HG03457 (cell line): ENCODE measurements around the gene PRDM5.

Experiments
- ATAC-seq: cut with Tn5 transposase; IDR thresholded peaks from one replicate; pipeline ENCODE4 v1.9.1; 2021; ENCODE audit warnings: moderate number of reproducible peaks; ENCODE audit not compliant: unreplicated experiment

The PRDM5 gene

GRCh38 chr4:120915336-120915735 is 7.2 kb downstream of the PRDM5 start:
- no peak for ATAC-seq

GRCh38 chr4:120903419-120903818 is 19.1 kb downstream of the PRDM5 start:
- no peak for ATAC-seq

- no peak for ATAC-seq
These were observed 19.6 kb downstream of the PRDM5 start for GRCh38 chr4:120902925-120903324.

GRCh38 chr4:120901731-120902130 is 20.8 kb downstream of the PRDM5 start:
- no peak for ATAC-seq

GRCh38 chr4:120897981-120898719 is 24.4 kb downstream of the PRDM5 start:
- ATAC-seq, result no peak

- no peak for ATAC-seq
These were observed 27.0 kb downstream of the PRDM5 start for GRCh38 chr4:120895554-120895953.

GRCh38 chr4:120893314-120893713 is 29.2 kb downstream of the PRDM5 start:
- no peak for ATAC-seq

GRCh38 chr4:120886191-120886590 is 36.3 kb downstream of the PRDM5 start:
- ATAC-seq, result no peak

- ATAC-seq, result no peak
These were observed 40.7 kb downstream of the PRDM5 start for GRCh38 chr4:120881846-120882245.

GRCh38 chr4:120881351-120881750 is 41.2 kb downstream of the PRDM5 start:
- no peak for ATAC-seq

GRCh38 chr4:120877021-120877420 is 45.5 kb downstream of the PRDM5 start:
- ATAC-seq, result no peak

- no peak for ATAC-seq
These were observed 47.4 kb downstream of the PRDM5 start for GRCh38 chr4:120874792-120875774.

- no peak for ATAC-seq
These were observed 49.0 kb downstream of the PRDM5 start for GRCh38 chr4:120873554-120873953.

- no peak for ATAC-seq
These were observed 51.4 kb downstream of the PRDM5 start for GRCh38 chr4:120871173-120871572.

- no peak for ATAC-seq
These were observed 52.2 kb downstream of the PRDM5 start for GRCh38 chr4:120870279-120870673.

GRCh38 chr4:120869613-120870278 is 52.8 kb downstream of the PRDM5 start:
- ATAC-seq, result no peak

GRCh38 chr4:120867506-120867905 is 55.0 kb downstream of the PRDM5 start:
- no peak for ATAC-seq

GRCh38 chr4:120865985-120866384 is 56.5 kb downstream of the PRDM5 start:
- no peak for ATAC-seq

GRCh38 chr4:120864969-120865368 is 57.6 kb downstream of the PRDM5 start:
- no peak for ATAC-seq

- ATAC-seq, result no peak
These were observed 60.1 kb downstream of the PRDM5 start for GRCh38 chr4:120862432-120862831.

GRCh38 chr4:120861852-120862251 is 60.7 kb downstream of the PRDM5 start:
- no peak for ATAC-seq
